PFSK-1 (cell line): Measurements from ENCODE around the gene VPS37D.

Experiments used
- FOXP2 ChIP-seq: optimal IDR thresholded peaks from 2 replicates; pipeline ENCODE3; 2011; ENCODE audit warnings: borderline replicate concordance, control low read depth, inconsistent platforms; ENCODE audit not compliant: insufficient read depth; ENCODE audit errors: extremely low read length, extremely low read depth
- POLR2AphosphoS5 ChIP-seq: IDR thresholded peaks from 2 replicates; pipeline ENCODE4 v1.6.1; 2012; ENCODE audit warnings: low read depth, mild to moderate bottlenecking, control low read depth, low read length, moderate library complexity
- SIN3A ChIP-seq: IDR thresholded peaks from 2 replicates; pipeline ENCODE4 v1.6.1; 2012; ENCODE audit warnings: mild to moderate bottlenecking, low read length, moderate library complexity, borderline replicate concordance; ENCODE audit not compliant: insufficient read depth
- TAF1 ChIP-seq: IDR thresholded peaks from 2 replicates; pipeline ENCODE4 v1.6.1; 2012; ENCODE audit warnings: low read length, control low read depth, borderline replicate concordance; ENCODE audit not compliant: insufficient read depth
- TF ChIP-seq, protein P1 (sequence below), 2 experiments: IDR thresholded peaks; 2 replicates each; pipeline versions ENCODE4 v1.6.1 to v1.8.0; 2011 to 2012; ENCODE audit warnings: low read depth in 2 of 2, low read length in 2 of 2, control low read depth in 1 of 2, inconsistent platforms in 1 of 2, mild to moderate bottlenecking in 1 of 2, moderate library complexity in 1 of 2; ENCODE audit not compliant: insufficient read depth in 1 of 2

The VPS37D gene

DNA sequence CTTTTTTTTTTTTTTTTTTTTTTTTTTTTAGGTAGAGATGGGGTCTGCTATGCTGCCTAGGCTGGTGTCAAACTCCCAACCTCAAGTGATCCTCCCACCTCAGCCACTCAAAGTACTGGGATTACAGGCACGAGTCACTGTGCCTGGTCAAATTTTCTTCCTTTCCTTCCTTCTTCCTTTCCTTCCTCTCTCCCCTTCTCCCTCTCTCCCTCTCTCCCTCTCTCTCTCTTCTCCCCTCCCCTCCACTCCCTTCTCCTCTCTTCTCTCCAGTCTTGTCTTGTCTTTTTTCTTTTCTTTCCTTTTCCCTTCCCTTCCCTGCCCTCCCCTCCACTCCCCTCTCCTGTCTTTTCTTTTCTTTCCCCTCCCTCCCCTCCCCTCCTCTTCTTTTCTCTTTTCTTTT is 36.1 kb upstream of the VPS37D start:
- no peak for TF ChIP-seq POLR2AphosphoS5
- no peak for TF ChIP-seq TAF1
- TF ChIP-seq SIN3A: no peak
- TF ChIP-seq, protein P1, sequence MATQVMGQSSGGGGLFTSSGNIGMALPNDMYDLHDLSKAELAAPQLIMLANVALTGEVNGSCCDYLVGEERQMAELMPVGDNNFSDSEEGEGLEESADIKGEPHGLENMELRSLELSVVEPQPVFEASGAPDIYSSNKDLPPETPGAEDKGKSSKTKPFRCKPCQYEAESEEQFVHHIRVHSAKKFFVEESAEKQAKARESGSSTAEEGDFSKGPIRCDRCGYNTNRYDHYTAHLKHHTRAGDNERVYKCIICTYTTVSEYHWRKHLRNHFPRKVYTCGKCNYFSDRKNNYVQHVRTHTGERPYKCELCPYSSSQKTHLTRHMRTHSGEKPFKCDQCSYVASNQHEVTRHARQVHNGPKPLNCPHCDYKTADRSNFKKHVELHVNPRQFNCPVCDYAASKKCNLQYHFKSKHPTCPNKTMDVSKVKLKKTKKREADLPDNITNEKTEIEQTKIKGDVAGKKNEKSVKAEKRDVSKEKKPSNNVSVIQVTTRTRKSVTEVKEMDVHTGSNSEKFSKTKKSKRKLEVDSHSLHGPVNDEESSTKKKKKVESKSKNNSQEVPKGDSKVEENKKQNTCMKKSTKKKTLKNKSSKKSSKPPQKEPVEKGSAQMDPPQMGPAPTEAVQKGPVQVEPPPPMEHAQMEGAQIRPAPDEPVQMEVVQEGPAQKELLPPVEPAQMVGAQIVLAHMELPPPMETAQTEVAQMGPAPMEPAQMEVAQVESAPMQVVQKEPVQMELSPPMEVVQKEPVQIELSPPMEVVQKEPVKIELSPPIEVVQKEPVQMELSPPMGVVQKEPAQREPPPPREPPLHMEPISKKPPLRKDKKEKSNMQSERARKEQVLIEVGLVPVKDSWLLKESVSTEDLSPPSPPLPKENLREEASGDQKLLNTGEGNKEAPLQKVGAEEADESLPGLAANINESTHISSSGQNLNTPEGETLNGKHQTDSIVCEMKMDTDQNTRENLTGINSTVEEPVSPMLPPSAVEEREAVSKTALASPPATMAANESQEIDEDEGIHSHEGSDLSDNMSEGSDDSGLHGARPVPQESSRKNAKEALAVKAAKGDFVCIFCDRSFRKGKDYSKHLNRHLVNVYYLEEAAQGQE (IDR thresholded peaks at IDR 0.05; ENCODE audit: insufficient read depth in 1 of 2, low read depth in 2 of 2, low read length in 2 of 2): no peak

DNA sequence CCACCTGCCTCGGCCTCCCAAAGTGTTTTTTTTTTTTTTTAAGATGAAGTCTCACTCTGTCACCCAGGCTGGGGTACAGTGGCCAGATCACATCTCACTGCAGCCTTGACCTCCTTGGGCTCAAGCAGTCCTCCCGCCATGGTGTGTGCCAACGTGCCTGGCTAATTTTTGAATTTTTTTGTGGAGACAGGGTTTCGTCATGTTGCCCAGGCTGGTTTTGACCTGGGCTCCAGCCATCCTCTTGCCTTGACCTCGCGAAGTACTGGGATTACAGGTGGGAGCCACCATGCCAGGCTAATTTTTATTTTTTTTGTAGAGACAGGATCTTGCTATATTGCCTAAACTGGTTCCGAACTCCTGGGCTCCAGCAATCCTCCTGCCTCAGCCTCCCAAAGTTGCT is 34.3 kb upstream of the VPS37D start:
- TF ChIP-seq TAF1 (no peak), FOXP2 (no peak), POLR2AphosphoS5 (no peak), SIN3A (no peak)
- TF ChIP-seq, protein P1 (IDR thresholded peaks at IDR 0.05; ENCODE audit: insufficient read depth in 1 of 2, low read depth in 2 of 2, low read length in 2 of 2): no peak

DNA sequence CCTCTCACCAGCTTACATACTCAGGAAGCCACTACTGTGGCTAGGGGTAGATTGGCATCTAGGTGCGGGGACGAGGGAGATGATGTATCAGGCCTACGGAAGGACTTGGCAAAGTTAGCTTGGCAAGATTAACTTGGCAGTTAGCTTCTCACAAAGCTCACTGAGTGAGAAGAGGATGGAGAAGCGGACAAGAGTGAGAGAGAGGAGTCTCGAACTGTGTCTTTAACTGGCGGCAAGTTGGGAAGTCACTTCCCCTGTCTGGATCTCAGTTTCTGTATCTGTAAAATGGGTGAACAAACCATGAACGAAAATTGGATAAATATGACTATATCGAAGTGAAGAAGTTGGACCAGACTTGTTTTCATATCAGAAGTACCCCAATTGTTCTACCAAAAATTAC is 33.8 kb upstream of the VPS37D start:
- TF ChIP-seq SIN3A: no peak
- TF ChIP-seq, protein P1 (IDR thresholded peaks at IDR 0.05; ENCODE audit: insufficient read depth in 1 of 2, low read depth in 2 of 2, low read length in 2 of 2): no peak
- no peak for TF ChIP-seq TAF1
- TF ChIP-seq POLR2AphosphoS5: no peak
- TF ChIP-seq FOXP2: no peak

DNA sequence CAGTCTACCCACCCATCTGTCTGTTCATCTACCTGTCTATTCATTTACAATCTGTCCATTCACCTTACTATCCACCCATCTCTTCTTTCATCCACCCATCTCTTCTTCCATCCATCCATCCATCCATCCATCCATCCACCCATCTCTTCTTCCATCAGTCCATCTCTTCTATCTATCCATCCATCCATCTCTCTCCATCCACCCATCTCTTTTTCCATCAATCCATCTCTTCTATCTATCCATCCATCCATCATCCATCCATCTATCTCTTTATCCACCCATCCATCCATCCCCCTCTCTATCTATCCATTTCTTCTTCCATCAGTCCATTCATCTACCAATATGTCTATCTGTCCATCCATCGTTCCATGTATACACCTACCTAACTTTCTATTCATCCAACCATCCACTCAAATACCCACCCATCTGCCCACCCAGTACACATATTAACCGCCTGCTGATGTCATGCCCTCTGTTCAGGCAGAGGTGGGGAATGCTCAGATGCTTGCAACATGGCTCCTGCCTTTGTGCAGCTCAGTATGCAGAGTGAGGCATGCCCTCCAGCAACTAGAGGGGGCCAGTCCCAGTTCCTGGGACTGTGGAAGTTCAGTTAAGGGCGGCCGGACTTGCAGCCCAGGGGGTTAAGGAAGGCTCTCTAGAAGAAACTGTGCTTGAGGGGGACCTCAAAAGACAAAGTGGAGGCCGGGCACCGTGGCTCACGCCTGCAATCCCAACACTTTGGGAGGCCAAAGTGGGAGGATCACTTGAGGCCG is 32.0 kb upstream of the VPS37D start:
- TF ChIP-seq, protein P1 (IDR thresholded peaks at IDR 0.05; ENCODE audit: insufficient read depth in 1 of 2, low read depth in 2 of 2, low read length in 2 of 2): no peak
- TF ChIP-seq TAF1 (no peak), SIN3A (no peak), POLR2AphosphoS5 (no peak)

DNA sequence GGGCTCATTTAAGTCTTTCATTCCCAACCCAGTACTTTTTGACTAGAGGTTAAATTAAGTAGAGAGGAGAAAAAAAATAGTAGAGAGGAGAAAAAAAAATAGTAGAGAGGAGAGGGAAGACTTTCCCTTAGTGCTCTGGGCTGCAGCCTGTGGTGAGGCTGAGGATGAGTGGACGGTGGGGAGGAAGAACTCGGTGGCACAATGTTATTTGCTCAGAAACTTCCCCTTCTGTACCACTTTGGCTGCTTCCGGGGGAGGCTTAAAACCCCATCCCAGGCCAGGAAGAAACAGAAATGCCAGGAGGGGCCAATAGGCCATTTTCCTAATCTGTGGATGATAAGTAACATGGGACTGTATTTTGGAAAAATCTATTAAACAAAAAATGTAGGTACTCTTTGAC is 28.7 kb upstream of the VPS37D start:
- TF ChIP-seq FOXP2 (no peak), TAF1 (no peak), POLR2AphosphoS5 (no peak), SIN3A (no peak)
- TF ChIP-seq, protein P1 (IDR thresholded peaks at IDR 0.05; ENCODE audit: insufficient read depth in 1 of 2, low read depth in 2 of 2, low read length in 2 of 2): no peak
